Activated T-cell treated with anti-CD3 and anti-CD28 coated beads, Interleukin-2, amount 50 U/mL, for 24 hours (primary cell): Measurements from ENCODE around the gene TMEM72.

Source experiments
- DNase-seq: peaks from one replicate; pipeline ENCODE4 v3.0.0-alpha.2; 2020
- H3K27ac Mint-ChIP-seq: 2 replicates; pipeline ENCODE4 v1.8.0; 2020; ENCODE audit warnings: mild to moderate bottlenecking, mixed read lengths
- H3K27me3 Mint-ChIP-seq: 2 replicates; pipeline ENCODE4 v1.8.0; 2020; ENCODE audit warnings: mixed read lengths
- H3K36me3 Mint-ChIP-seq: 2 replicates; pipeline ENCODE4 v1.8.0; 2020; ENCODE audit warnings: low read depth, mixed read lengths
- H3K4me1 Mint-ChIP-seq: 2 replicates; pipeline ENCODE4 v1.8.0; 2020; ENCODE audit warnings: low read depth, mixed read lengths
- H3K4me3 Mint-ChIP-seq: 2 replicates; pipeline ENCODE4 v1.8.0; 2020; ENCODE audit warnings: mild to moderate bottlenecking, moderate library complexity, mixed read lengths
- H3K9me3 Mint-ChIP-seq: 2 replicates; pipeline ENCODE4 v1.8.0; 2020; ENCODE audit warnings: mixed read lengths

The TMEM72 gene

GRCh38 chr10:44975431-44976331 is 64.5 kb downstream of the TMEM72 start:
- no peak for DNase-seq
- no peaks in the 10 kb centered on the region for H3K9me3 Mint-ChIP-seq
- H3K4me1 Mint-ChIP-seq = peaks cover 21% of the 10 kb centered on the region

GRCh38 chr10:44976352-44977198 is 65.4 kb downstream of the TMEM72 start:
- Mint-ChIP-seq H3K9me3 (no peaks in the 10 kb centered on the region), H3K4me3 (no peak overlapping the region), H3K27ac (no peak overlapping the region), H3K36me3 (no peaks in the 10 kb centered on the region), H3K27me3 (peaks cover 5% of the 10 kb centered on the region), H3K4me1 (peaks cover 21% of the 10 kb centered on the region)
- DNase-seq = no peak

More at GRCh38 chr10:44975431-44976331, 64.5 kb downstream of the TMEM72 start:
- Mint-ChIP-seq H3K27ac (no peak overlapping the region), H3K36me3 (no peaks in the 10 kb centered on the region), H3K4me3 (no peak overlapping the region), H3K27me3 (peaks cover 5% of the 10 kb centered on the region)

DNA sequence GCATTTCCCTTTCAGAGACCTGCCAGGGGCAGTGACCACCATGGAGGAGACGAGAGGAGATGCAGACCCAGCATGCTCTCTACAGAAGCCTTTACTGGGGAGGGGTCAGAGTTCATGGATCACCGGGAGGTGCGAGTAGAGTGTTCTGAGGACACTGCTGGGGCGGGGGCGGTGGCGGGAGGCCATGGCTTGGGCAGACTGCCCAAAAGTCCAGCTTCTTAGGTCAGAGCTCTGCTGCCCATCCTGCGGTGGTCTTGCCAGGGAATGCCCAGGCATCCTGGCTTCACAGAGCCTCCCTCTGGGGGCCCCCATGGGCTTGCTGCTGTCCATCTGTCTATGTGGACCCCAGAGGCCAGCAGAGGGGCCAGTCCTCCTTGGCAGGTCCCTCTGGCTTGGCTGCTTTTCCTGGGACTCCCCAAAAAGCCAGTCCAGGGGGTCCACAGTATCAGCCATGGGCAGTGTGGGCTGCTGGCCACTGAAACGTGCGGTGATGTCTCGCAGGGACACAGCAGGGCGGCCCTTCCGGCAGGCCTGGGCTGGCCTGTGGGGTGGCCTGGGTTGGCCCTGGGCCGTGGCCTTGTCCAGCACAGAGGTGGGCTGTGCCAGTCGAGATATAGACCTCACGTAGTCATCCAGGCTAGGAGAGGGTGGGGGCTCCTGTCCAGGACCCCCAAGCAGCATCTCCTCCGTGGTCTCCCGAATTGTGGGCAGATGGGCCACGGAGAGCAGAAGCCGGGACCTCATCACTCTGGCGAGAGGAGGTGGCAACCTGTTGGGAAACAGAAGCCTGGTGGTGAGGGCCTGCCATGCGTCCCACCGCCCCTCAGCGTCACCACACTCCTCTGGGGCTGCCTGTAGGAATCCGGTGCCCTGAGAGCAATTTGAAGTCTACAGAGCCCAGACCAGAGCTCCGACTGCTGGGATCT is 66.4 kb downstream of the TMEM72 start:
- Mint-ChIP-seq H3K4me3 (no peak overlapping the region), H3K27ac (no peak overlapping the region), H3K9me3 (no peaks in the 10 kb centered on the region)

GRCh38 chr10:44978213-44978569 is 67.1 kb downstream of the TMEM72 start:
- no peak for DNase-seq
- no peak overlapping the region for H3K4me3 Mint-ChIP-seq
- H3K36me3 Mint-ChIP-seq = no peaks in the 10 kb centered on the region
- H3K4me1 Mint-ChIP-seq = peaks cover 21% of the 10 kb centered on the region
- no peaks in the 10 kb centered on the region for H3K9me3 Mint-ChIP-seq
- no peak overlapping the region for H3K27ac Mint-ChIP-seq
- H3K27me3 Mint-ChIP-seq = peaks cover 5% of the 10 kb centered on the region

More for the DNA sequence above, 66.4 kb downstream of the TMEM72 start:
- H3K27me3 Mint-ChIP-seq = peaks cover 5% of the 10 kb centered on the region
- H3K36me3 Mint-ChIP-seq = no peaks in the 10 kb centered on the region
- H3K4me1 Mint-ChIP-seq = peaks cover 21% of the 10 kb centered on the region
- DNase-seq = no peak

- no peaks in the 10 kb centered on the region for H3K36me3 Mint-ChIP-seq
Observed at GRCh38 chr10:44978570-44979280, 67.6 kb downstream of the TMEM72 start, which contains the start of gene DEPP1. Gene DEPP1, minus strand, starts transcription at chr10:44978809. Its CDS starts 779 bp downstream, at chr10:44978030.

DNA sequence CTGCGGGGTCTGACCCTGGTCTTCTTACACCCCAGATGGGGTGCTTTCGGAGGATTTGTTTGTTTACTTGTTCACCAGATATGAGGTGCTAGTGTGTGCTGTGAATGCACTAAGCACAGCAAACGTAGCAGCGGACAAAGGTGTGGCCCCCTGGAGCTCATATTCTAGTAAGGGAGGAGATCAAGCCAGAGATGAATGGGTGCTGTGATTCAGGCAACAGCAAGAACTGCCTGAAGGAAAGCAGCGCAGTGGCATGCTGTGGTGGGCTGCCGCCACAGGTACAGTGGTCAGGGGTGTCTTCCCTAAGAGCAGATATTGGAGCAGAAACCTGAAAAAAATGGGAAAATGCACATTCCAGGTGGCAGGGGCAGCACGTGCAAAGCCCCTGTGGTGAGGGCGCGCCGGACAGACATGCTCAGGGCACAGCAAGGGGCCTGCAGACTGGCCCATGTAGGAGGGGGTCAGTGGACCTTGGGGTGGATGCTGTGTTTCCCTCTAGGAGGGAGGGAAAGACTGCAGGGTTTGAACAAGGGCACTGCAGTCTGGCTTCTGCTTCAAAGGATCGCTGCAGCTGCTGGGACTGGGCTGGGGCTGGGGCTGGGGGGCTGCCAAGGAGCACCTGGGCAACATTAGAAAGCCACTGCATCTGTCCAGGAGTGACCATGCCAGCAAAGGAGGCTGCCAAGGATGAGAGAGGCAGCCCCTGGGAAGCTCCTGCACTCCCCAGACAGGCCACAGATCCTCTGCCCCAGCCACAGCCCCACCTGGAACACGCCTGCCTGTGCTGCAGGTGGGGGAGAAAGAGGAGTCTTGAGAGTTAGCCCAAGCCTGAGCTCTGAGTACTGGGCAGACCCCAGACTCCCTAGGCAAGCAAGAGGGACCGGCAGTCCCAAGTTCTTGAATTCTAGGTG is 68.4 kb downstream of the TMEM72 start:
- H3K27ac Mint-ChIP-seq = no peak overlapping the region
- H3K4me3 Mint-ChIP-seq = no peak overlapping the region
- H3K36me3 Mint-ChIP-seq = no peaks in the 10 kb centered on the region
- H3K9me3 Mint-ChIP-seq = no peaks in the 10 kb centered on the region
- H3K4me1 Mint-ChIP-seq = peaks cover 10% of the 10 kb centered on the region
- H3K27me3 Mint-ChIP-seq = peaks cover 5% of the 10 kb centered on the region
- DNase-seq = no peak

More at GRCh38 chr10:44978570-44979280, 67.6 kb downstream of the TMEM72 start, which contains the start of gene DEPP1:
- peaks cover 5% of the 10 kb centered on the region for H3K27me3 Mint-ChIP-seq
- no peaks in the 10 kb centered on the region for H3K9me3 Mint-ChIP-seq
- H3K4me3 Mint-ChIP-seq = no peak within 1 kb of the TSS
- H3K4me1 Mint-ChIP-seq = peaks cover 17% of the 10 kb centered on the region
- no peak within 1 kb of the TSS for H3K27ac Mint-ChIP-seq
- no peak for DNase-seq

DNA sequence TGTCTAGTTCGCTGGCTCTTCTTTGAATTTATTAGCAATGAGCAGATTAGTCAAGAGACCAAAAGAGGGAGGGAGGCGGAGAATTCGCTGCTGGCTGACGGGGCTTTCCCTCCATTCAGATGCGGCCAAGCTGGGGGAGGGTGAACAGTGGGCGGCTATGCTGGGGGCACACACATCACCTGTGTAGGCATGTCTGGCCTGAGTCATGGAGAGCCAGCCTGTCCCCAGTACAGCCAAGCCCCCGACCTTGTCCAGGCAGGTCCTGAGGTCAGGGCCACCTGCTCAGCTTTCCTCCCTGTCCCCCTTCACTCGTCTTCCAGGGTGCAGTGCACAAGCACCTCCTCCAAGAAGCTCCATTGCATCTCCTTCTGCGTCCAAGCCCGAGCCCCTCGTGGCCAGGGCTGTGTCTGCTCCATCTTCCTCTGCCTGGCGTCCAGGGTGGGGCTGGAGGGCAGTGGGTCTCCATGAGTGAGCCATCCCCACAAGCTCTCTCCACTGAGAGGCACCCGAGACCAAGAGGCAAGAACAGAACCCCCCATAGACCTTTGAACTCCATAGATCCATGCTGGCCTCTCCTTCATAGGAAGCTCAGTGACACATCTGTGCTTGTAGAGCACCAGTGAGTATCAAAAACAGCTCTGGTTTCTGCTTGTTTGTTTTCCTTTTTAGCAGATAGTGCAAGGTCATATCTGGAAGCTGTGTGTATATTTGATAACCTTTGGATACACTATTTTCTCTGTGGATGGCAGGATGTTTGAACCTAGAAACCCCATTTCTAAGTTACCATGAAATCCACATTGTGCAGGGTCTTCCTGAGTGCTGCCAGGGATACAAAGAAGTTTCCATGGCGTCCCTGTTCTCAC is 69.4 kb downstream of the TMEM72 start:
- peaks cover 7% of the 10 kb centered on the region for H3K4me1 Mint-ChIP-seq
- H3K4me3 Mint-ChIP-seq = no peak overlapping the region
- no peaks in the 10 kb centered on the region for H3K36me3 Mint-ChIP-seq
- no peak for DNase-seq
- peaks cover 5% of the 10 kb centered on the region for H3K27me3 Mint-ChIP-seq
- no peak overlapping the region for H3K27ac Mint-ChIP-seq
- H3K9me3 Mint-ChIP-seq = no peaks in the 10 kb centered on the region

GRCh38 chr10:44981172-44982113 is 70.3 kb downstream of the TMEM72 start:
- H3K36me3 Mint-ChIP-seq = no peaks in the 10 kb centered on the region
- H3K27me3 Mint-ChIP-seq = peaks cover under 1% of the 10 kb centered on the region
- no peaks in the 10 kb centered on the region for H3K9me3 Mint-ChIP-seq
- no peak overlapping the region for H3K4me3 Mint-ChIP-seq
- H3K27ac Mint-ChIP-seq = no peak overlapping the region
- peaks cover 4% of the 10 kb centered on the region for H3K4me1 Mint-ChIP-seq
- DNase-seq = no peak

DNA sequence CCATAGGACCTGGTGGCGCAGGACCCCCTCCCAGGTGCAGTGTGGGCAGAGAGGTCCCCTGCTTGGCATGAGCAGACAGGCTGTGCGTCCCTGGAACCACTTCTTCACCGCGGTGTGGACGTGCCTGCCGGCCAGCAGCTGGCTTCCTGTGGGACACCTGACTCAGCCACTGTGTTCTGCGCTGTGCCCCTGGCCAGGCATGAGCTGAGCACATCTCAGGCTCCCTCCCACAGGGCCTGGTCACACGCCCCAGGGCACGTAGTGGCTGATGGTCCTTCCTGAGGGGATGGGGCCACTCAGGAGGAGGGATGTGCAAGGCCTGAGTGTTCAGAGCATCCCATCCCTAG is 71.0 kb downstream of the TMEM72 start:
- H3K4me3 Mint-ChIP-seq = no peak overlapping the region
- no peaks in the 10 kb centered on the region for H3K36me3 Mint-ChIP-seq
- no peak for DNase-seq
- peaks cover 4% of the 10 kb centered on the region for H3K4me1 Mint-ChIP-seq
- no peaks in the 10 kb centered on the region for H3K27me3 Mint-ChIP-seq
- no peak overlapping the region for H3K27ac Mint-ChIP-seq
- no peaks in the 10 kb centered on the region for H3K9me3 Mint-ChIP-seq

GRCh38 chr10:44982496-44982895 is 71.4 kb downstream of the TMEM72 start:
- Mint-ChIP-seq H3K9me3 (no peaks in the 10 kb centered on the region), H3K36me3 (no peaks in the 10 kb centered on the region), H3K27ac (no peak overlapping the region), H3K4me3 (no peak overlapping the region), H3K4me1 (peaks cover 4% of the 10 kb centered on the region), H3K27me3 (no peaks in the 10 kb centered on the region)
- DNase-seq = no peak

DNA sequence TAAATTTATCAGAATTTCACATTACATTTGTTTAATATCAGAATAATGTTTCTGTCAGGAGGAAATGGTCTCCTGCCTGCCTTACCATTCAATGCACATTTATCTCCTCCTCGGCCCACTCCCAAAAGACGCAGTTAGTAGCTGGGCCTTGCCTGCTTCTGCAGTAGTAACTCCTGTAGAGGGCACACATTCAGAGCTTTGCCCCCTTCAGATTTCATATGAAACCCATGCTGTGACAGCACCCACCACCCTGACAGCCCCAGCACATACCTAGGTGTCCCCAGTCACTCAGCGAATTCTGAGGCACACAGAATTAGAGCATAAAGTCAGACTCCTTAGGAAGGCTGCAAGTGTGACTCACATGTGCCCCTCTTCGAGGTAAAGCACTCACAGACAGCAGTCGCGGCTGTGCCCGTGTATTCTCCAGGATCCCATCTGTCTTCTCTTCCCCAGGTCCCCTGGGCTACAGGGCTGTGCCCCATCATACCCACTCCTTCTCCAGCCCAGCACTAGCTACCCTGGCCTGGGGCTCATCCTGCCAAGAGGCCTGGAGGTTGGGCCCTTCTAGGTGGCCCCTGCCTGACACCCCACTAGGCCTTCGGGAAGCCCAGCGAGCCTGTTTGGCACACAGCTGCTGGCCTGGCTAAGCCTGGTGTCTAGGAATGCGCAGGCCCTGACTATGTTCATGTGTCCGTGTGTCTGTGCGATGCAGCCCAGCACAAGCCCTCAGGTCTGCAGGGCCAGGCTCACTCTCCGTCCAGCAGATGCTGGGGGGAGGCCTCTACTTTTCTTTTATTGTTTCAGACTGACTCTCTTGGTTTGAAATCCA is 72.1 kb downstream of the TMEM72 start:
- H3K27me3 Mint-ChIP-seq = peaks cover under 1% of the 10 kb centered on the region
- peaks cover 3% of the 10 kb centered on the region for H3K4me1 Mint-ChIP-seq
- H3K4me3 Mint-ChIP-seq = no peak overlapping the region
- no peak overlapping the region for H3K27ac Mint-ChIP-seq
- H3K9me3 Mint-ChIP-seq = no peaks in the 10 kb centered on the region
- no peaks in the 10 kb centered on the region for H3K36me3 Mint-ChIP-seq
- DNase-seq = no peak
